GM21723 (cell line): Measurements from ENCODE around the gene MRS2.
"Not testable (repeated sequence)": the region's sequence is repeated elsewhere in the genome, so short reads cannot be mapped to it uniquely, and the experiment has no call there.

ENCODE experiments used
- ATAC-seq: cut with Tn5 transposase; IDR thresholded peaks from one replicate; pipeline ENCODE4 v1.9.1; 2021; ENCODE audit warnings: mild to moderate bottlenecking, moderate library complexity; ENCODE audit not compliant: unreplicated experiment

Gene MRS2

GRCh38 chr6:24402697-24403500 lies at the start of gene MRS2:
TSS of gene MRS2 (plus strand) at chr6:24402936. CDS start at chr6:24403047, 111 bp downstream.
- peak; percentile 98 for ATAC-seq

- ATAC-seq, result no peak
Measured at GRCh38 chr6:24353861-24354260, 48.9 kb upstream of the MRS2 start.

GRCh38 chr6:24355393-24355792 lies 47.3 kb upstream of the MRS2 start:
- ATAC-seq, result no peak

- ATAC-seq, result no peak
Measured at GRCh38 chr6:24356310-24356973, 46.3 kb upstream of the MRS2 start.

- ATAC-seq, result no peak
Measured at GRCh38 chr6:24357336-24358218, 45.2 kb upstream of the MRS2 start, which contains the start of gene DCDC2. TSS of gene DCDC2 (minus strand) at chr6:24358059. CDS start at chr6:24357750, 309 bp downstream.

GRCh38 chr6:24358219-24358821 lies 44.4 kb upstream of the MRS2 start:
- ATAC-seq, result no peak

GRCh38 chr6:24359640-24360454 lies 42.9 kb upstream of the MRS2 start:
- peak; percentile 76 for ATAC-seq

- not testable (repeated sequence) for ATAC-seq
Measured at GRCh38 chr6:24362363-24362762, 40.4 kb upstream of the MRS2 start.

- ATAC-seq, result not testable (repeated sequence)
Measured at GRCh38 chr6:24365103-24365633, 37.6 kb upstream of the MRS2 start.

- ATAC-seq, result no peak
Measured at GRCh38 chr6:24374612-24375011, 28.1 kb upstream of the MRS2 start.

GRCh38 chr6:24376871-24377270 lies 25.9 kb upstream of the MRS2 start:
- no peak for ATAC-seq

GRCh38 chr6:24378473-24379097 lies 24.2 kb upstream of the MRS2 start:
- ATAC-seq, result no peak

GRCh38 chr6:24381476-24382219 lies 21.1 kb upstream of the MRS2 start:
- no peak for ATAC-seq

GRCh38 chr6:24382220-24382540 lies 20.6 kb upstream of the MRS2 start:
- ATAC-seq, result no peak

GRCh38 chr6:24382891-24383494 lies 19.7 kb upstream of the MRS2 start:
- not testable (repeated sequence) for ATAC-seq

- not testable (repeated sequence) for ATAC-seq
Measured at GRCh38 chr6:24384369-24385130, 18.2 kb upstream of the MRS2 start.

- no peak for ATAC-seq
Measured at GRCh38 chr6:24385536-24386269, 17.0 kb upstream of the MRS2 start.
